GM19035 (cell line): ENCODE data around the gene PPP1R13B.

Experiments
- ATAC-seq: cut with Tn5 transposase; IDR thresholded peaks from one replicate; pipeline ENCODE4 v1.9.1; 2021; ENCODE audit not compliant: unreplicated experiment

The PPP1R13B gene

DNA sequence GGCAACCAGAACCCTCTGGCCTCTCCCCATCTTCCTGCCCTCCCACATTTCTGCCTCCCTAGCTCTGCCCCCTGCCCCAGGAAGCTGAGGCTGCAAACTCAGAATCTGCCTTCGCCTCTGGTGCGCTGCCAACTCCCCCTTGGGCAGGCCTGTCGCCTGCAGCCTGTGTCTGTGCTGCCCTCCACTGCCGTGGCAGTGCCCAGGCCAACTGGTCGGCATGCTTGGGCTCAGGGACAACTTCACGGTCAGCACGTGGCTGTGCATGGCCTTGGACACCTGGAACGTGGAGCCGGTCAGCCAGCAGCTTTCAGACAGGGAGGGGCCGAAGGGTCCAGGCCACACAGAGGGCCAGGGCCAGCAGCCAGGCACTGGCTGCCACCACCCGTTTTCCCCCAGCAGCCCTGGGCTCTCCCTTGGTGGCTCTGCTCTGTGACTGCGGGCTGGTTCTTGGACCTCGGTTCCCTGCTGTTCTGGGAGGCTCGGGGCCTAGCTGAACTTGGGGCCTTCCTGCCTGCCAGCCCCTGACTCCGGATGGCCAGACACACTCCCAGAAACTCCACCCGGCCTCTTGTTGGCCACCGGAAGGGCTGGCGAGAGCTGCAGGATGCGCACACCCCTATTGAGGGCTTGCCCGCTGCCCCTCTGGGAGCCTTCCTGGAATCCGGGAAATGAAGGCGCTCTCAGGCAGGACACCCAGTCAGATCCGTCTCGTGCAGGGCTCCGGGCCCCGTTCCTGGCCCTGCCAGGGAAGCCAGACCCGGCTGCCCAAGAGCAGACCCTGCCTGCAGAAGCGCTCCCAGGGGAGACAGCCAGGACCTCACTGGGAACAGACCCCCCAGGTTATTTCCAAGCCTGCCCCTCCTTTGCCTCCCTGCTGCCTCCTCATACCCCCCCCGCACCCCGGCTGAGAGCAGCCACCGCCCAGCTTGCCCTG, 34.2 kb upstream of the PPP1R13B start:
- ATAC-seq, result no peak

DNA sequence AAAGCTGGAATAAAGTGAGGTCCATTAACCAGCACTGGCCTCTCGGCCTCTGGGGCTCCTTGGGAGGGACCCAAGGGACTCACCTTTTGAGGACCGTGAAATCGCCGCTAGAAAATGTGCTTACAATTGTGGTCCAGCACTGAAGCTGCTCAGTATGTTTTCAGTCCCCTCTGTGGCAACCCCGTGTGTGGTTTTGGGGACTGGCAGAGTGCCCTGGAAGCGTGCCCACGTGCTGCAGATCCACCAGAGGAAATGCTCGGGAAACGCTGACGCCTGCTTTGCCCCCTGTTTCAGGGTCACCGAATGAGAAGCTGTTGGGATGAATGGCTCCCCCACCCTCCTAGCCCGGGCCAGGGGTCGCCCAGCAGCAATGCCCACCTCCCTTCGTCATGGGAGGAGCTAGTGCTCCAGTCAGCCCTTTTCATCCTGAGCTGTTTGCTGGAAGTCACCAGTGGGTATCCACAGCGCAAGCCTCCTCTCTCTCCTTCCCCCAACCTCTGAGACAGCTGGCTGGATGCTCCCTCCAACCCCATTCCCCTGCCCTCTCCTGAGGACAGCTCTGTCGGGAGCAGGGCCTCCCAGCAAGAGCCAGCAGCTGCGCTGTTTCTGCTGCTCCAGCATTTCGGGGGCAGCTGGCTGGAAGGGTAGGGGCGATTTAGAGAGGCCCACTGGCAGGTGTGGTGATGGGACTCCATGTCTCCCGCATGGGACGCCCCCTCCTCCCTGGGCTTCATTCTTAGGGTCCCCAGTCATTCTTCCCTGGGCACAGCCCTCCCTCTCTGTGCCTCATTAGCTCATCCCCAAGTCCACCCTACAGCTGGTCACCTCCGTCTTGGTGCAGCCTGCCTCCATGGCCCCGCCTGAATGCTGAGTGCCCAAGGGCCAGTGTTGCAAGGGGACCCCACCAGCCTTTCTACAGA, 33.2 kb upstream of the PPP1R13B start:
- no peak for ATAC-seq

DNA sequence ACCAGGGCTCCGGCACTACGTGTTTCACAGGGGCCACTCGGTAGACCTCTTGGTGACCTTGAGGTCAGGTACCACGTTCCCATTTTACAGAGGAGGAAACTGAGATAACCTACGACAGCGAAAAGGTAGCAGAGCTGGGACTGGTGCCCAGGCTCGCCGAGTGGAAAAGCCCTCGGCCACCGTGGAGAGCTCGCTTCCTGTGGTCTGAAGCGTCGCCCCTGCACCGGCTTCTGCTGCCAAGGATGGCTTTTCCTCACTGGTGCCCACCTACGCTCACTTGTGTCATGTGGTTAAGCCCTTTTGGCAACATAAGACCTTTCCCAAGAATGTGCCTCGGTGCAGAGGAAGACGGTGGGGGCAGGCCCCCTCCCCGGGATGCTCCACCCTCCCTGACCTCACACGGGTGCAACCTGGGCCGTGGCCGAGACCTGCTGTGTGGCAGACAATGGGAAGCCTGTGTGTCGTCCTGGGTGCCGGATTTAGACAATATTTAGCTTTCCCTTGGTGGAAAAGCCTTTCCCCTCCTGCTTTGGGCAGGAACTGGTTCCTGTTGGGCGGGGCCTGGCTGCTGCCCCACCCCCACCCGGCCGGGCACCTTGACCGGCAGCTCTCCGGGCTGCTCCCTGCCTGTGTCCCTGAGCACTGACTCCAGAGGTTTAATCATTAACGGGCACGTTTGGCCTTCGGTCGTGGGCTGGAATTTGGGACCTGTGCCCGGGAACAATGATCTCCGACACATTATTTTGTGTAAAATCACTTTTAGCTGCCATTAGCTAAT, 32.4 kb upstream of the PPP1R13B start:
- no peak for ATAC-seq

DNA sequence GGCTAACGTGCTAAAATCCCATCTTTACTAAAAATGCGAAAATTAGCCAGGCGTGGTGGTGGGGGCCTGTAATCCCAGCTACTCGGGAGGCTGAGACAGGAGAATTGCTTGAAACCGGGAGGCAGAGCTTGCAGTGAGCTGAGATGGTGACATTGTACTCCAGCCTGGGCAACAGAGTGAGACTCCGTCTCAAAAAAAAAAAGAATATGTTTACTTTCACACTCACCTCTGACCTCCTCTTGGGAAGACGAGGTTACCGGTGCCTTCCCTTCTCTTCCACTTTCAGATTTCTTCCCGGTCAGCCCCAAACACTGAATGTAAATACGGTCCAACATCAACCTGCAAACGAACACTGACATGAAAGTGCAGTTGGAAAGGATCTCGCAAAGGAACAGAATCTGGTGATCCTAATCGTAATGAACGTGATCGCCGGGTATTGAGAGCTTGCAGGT, 31.8 kb upstream of the PPP1R13B start:
- no peak for ATAC-seq

DNA sequence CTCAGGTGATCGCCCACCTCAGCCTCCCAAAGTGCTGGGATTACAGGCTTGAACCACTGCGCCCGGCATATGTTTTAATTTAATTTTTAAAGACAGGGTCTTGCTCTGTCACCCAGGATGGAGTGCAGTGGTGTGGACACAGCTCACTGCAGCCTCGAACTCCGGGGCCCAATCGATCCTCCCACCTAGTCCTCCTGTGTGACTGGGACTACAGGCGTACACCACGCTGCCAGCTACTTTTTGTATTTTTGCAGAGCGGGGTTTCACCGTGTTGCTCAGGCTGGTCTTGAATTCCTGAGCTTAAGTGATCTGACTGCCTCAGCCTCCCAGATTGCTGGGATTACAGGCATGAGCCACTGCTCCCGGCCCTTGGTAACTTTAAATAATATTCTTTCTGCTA, 30.8 kb upstream of the PPP1R13B start:
- ATAC-seq, result no peak

DNA sequence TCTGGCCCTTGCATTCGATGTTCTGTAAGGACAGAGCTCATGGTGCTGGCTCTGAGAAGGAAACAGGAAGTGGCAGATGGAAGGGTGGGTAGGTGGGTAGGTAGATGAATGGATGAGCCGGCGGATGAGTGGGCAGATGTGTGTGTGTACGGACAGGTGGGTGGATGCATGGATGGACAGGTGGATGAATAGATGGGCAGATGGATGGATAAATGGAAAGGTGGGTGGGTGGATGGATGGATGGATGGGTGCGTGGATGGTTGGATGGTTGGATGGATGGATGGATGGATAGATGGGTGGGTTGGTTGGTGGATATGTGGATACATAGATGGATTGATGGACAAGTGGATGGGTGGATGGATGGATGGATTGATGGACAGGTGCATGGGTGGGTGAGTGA, 27.6 kb upstream of the PPP1R13B start:
- ATAC-seq, result no peak

DNA sequence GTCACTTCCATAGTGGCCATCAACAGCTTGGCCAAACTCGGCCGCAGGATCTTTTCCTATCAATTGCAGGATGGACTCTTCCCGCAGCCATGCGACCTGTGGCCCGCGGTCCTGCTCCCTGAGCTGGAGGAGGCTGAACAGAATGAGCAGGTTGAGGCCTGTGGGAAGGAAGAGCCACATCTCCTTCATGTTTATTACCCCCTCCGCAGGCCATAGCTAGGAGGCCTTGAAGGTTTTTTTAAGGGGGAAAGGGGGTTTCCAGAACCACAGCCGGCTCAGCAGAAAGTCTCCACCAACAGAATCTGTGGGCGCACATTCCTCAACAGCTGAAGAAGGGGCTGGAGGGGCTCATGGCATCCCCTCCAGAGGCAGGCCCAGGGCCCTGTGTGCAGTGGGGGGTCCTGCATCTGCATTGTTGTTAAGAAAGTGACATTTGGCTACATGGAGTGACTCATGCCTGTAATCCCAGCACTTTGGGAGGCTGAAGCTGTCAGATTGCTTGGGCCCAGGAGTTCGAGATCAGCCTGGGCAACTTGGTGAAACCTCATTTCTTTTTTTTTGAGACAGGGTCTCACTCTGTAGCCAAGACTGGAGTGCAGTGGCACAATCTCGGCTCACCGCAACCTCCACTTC, 25.2 kb upstream of the PPP1R13B start:
- ATAC-seq, result no peak

DNA sequence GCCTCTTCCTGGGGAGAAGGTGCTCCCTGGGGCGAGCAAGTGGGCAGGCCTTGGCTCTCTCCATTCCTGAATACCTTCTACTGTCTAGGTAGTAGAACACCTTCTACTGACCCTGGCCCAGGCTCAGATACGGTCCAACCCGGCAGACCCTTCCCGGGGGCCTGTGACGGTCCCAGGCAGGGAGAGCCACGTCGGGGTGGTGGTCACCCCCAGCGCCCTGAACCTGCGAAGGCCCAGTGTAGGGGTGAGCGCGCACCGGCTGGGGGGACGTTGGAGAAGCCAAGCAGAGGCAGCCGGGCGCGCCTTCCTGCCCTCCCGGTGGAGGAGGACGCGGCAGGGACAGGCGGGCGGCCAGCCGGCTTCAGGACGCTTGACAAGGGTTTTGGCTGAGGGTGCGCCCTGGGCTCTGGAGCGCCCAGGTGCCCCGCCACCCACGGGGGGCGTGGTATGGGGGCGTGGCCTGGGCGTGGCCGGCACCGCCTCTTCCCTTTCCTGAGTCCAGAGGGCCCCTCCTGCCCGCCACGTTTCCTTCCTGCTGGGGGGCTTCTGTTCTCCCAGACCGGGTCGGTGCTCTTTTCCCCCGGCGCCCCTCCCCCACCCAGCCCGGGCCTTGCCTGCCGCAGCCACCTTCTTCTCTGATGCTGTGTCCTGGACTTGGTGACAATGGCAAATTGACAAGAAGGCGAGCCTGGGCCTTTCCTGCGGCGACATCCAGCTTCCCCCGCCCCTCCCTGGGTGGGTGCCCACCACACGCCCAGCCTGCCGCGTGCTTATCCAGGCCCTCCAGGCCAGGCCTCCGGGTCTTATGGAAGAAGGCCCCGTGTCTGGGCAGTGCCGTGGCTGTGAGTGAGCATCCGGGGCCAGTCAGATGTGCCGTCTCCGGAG, 24.5 kb upstream of the PPP1R13B start:
- peak; percentile 76 for ATAC-seq

DNA sequence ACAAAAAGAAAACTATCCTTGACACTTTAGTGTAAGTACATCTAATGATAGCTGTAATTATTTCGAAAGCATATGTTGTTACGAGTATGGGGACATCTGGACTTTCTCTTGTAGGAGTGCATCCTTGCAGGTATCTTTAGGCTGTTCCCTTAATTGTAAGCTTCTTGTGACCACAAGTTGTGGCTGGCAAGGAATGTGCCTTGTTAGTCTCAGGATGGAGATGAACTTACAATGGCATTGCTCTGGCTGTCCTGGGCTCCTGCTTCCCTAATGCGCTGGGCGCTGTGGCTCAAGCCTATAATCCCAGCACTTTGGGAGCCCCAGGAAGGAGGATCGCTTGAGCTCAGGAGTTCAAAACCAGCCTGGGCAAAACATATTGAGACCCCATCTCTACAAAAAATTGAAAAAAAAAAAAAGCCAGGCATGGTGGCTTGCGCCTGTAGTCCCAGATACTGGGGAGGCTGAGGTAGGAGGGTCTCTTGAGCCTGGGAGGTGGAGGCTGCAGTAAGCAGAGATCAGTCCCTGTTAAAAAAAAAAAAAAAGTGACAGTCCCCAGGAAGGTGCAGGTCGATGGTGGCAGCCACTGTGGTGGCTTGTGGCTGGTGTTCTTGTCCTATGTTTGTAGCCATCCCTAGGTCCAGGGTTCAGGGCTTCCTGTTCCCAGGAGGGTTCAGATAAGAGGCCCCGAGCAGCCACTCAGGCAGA, 23.7 kb upstream of the PPP1R13B start:
- no peak for ATAC-seq

DNA sequence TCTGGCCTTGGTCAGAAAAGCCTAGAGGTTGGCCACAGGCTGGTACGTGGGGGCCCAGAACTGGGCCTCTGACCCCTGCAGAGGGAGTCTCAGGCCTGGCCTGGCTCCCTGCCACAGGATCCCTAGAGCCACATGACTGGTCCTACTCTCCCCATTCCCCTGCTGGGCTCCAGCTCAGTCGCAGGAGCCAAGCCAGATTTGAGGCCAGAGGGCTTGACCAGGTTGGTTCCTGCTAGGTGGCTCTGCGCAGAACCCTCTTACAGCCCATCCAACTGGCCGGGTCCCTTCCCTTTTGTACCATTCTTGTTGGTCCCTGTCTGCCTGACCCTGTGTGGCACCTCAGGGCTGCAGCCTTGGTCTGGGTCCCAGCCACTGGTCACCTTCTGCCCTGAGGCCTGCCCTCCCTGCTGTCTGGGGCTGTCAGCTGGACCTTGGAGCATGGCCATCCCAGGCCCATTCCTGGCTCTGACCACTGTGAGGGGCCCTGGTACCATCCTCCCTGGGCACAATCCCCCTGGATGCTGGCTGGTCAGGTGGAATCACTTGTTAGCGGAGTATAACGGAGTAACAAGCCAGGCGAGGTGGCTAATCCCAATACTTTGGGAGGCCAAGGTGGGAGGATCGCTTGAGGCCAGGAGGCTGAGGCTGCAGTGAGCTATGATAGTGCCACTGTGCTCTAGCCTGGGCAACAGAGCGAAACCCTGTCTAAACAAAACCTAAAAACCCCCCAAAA, 22.9 kb upstream of the PPP1R13B start:
- no peak for ATAC-seq

DNA sequence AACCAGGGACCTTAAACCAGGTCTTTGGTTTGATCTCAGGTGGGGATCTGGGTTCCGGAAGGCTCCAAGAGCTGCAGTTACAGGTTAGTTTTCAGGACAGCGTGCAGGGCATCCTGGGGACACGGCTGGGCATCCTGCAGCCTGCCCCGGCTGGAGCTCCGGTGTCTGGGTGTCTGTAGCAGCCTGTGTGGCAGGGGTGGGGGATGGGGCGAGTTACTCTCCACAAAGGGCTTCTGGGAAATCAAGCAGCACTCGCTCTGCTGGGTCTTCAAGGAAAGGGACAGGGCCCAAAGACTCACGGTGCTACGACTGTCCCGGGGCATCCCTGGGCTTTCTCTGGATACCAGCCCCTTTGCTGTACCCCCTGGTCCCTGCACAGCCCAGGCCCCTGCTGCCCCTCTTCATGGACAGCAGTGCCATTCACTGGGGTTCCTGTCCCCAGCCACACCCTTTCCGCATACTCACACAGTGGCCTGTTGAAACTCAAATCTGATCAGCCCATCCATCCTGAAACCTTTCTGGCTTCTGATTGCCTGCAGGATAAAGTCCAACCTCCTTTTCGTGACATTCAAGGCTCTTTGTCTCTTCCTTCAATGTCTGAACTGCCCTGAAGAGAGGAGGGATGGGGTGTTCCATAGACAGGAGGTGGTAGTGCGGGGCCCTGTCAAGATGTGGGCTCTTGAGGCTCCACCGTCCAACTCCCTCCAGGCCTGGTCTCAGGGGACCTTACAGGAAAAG, 22.2 kb upstream of the PPP1R13B start:
- ATAC-seq, result no peak

DNA sequence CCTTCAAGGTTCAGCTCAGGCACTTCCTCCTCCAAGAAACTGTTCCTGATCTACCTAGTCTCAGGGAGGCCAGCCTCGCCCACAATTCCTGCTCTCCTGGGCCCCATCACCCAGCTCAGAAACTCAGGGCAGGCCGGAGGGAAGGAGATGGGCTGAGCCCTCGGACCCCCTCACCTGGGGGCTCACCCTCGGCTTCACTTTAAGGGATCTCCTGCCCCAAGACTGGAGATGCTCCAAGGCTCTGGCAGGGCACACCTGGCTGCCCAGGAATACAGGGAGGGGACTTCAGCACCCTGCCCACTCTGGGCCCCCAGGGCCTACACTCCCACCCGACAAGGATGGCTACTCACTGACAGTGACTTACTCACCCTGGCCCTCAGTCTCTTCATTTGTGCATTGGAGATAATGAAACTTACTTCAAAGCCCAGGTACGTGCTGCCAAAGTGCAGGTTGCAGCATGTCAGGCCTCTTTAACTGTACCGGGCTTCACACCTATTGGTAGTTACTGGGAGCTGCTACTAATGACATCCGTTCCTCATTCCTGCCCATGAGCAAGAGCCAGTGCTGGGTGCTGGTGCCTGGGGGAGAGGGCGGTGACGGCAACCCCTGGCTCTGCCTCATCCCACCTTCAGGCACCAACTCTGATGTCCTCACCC, 21.0 kb upstream of the PPP1R13B start:
- ATAC-seq, result no peak

DNA sequence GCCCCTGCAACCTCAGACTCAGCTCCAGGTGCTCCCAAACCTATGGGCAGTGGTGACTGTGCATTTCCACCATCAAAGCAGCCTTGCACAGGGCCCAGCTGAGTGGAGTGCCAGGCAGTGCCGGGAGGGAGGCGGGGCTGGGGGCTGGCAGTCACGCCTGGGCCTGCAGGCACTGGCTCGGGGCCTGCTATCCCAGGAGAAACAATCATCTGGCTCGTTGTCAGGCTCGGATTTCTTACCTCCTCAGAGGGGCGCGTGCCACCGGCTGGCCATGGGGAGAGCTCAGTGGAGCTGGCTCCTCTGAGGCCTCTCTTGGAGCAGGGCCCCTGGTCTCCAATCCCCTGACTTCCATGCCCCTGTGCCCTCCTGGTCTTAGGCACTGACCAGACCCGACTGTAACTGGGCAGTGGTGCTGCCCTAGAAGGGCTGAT, 20.2 kb upstream of the PPP1R13B start:
- ATAC-seq, result no peak

DNA sequence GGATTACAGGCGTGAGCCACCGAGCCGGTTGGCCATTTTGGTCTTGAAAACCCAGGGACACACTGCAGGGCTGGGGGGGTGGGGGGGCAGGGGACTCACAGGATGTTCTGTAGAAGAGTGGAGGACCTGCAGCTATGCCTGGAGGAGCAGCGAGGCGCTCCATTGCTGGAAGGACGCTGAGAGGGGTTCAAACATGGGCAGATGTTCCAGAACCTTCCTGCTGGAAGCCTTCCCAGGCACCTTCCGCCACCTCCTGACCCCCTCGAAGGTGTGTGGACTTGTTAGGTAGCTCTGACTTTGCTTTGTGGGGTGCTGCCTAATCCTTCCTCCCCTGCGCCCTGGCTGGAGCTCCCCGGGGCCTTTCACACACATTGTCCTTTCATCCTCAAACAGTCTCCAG, 19.6 kb upstream of the PPP1R13B start:
- no peak for ATAC-seq

DNA sequence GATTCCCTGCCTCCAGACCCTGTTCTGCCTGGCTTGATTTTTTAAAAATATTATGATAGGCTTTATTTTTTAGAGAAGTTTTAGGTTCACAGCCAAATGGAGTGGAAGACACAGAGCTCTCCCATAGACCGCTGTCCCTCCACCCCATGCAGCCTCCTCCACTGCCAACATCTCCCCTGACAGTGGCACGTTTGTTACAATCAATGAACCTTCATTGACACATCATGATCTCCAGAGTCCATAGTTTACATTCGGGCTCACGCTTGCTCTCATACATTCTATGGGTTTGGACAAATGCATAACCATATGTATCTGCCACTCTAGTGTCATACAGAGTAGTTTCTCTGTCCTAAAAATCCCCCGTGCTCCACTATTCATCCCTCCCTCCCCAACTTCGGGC, 15.9 kb upstream of the PPP1R13B start:
- no peak for ATAC-seq

DNA sequence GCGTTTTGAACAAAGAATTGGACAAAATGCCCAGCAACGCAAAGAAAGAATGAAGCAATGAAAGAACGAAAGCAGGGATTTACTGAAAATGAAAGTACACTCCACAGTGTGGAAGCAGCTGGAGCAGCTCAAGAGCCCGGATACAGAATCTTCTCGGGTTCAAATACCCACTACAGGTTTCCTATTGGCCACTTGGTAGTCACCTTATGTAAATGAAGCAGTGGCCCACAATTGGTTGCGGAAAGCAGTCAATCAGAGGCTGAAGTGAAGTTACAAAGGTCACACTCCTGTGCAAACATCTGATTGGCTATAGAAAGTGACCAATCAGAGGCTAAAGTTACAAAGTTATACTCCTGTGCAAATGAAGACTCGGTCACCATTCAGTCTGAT, 15.0 kb upstream of the PPP1R13B start:
- no peak for ATAC-seq
